Astrocyte (in vitro differentiated cells and primary cell): ENCODE results near the gene POLR2E. TPM values are rescaled to one million over a fixed set of nuclear protein-coding genes. Genes with fewer than 3 reads are reported as not detected.

Experiments
- DNase-seq: peaks from one replicate; pipeline ENCODE4 v3.0.0-alpha.2; 2010; ENCODE audit warnings: low read depth
- FAIRE-seq: peaks from 2 replicates; lab custom pipeline; 2011; peaks lifted over from hg19 to GRCh38; lab: Jason Lieb, UNC
- H2AFZ ChIP-seq: 2 replicates; pipeline ENCODE4 v1.6.0; 2012; ENCODE audit warnings: low read depth, low read length, inconsistent platforms
- H3K27ac ChIP-seq: 2 replicates; pipeline ENCODE4 v1.5.1; 2011; ENCODE audit warnings: low read depth, low read length, inconsistent platforms
- H3K27me3 ChIP-seq: 2 replicates; pipeline ENCODE4 v1.6.0; 2011; ENCODE audit warnings: low read length, inconsistent platforms; ENCODE audit not compliant: insufficient read depth
- H3K36me3 ChIP-seq: 2 replicates; pipeline ENCODE4 v1.5.1; 2011; ENCODE audit warnings: low read length, inconsistent platforms; ENCODE audit not compliant: insufficient read depth
- H3K4me1 ChIP-seq: 2 replicates; pipeline ENCODE4 v1.5.1; 2011; ENCODE audit warnings: low read length, inconsistent platforms; ENCODE audit not compliant: insufficient read depth
- H3K4me2 ChIP-seq: 2 replicates; pipeline ENCODE4 v1.6.0; 2012; ENCODE audit warnings: low read length, inconsistent platforms
- H3K4me3 ChIP-seq: 2 replicates; pipeline ENCODE4 v1.5.1; 2011; ENCODE audit warnings: low read depth, mild to moderate bottlenecking, low read length, inconsistent platforms; ENCODE audit not compliant: insufficient read depth
- H3K79me2 ChIP-seq: 2 replicates; pipeline ENCODE4 v1.6.0; 2012; ENCODE audit warnings: mild to moderate bottlenecking, low read length, inconsistent platforms; ENCODE audit not compliant: insufficient read depth
- H3K9ac ChIP-seq: 2 replicates; pipeline ENCODE4 v1.6.0; 2012; ENCODE audit warnings: mild to moderate bottlenecking, low read length, inconsistent platforms
- H3K9me3 ChIP-seq: 2 replicates; pipeline ENCODE4 v1.5.1; 2012; ENCODE audit warnings: low read depth, mild to moderate bottlenecking, low read length, inconsistent platforms; ENCODE audit not compliant: insufficient read depth
- H4K20me1 ChIP-seq: 2 replicates; pipeline ENCODE4 v1.6.0; 2012; ENCODE audit warnings: low read length, inconsistent platforms; ENCODE audit not compliant: insufficient read depth
- H3K27ac Mint-ChIP-seq: one replicate; pipeline ENCODE4 v1.8.0; 2021; ENCODE audit warnings: mild to moderate bottlenecking, mixed read lengths; ENCODE audit not compliant: unreplicated experiment
- H3K27me3 Mint-ChIP-seq: one replicate; pipeline ENCODE4 v1.8.0; 2021; ENCODE audit warnings: low read depth, mixed read lengths; ENCODE audit not compliant: unreplicated experiment
- H3K36me3 Mint-ChIP-seq: one replicate; pipeline ENCODE4 v1.8.0; 2021; ENCODE audit warnings: low read depth, mixed read lengths; ENCODE audit not compliant: unreplicated experiment
- H3K4me1 Mint-ChIP-seq: one replicate; pipeline ENCODE4 v1.8.0; 2021; ENCODE audit warnings: low read depth, mixed read lengths; ENCODE audit not compliant: unreplicated experiment
- H3K4me3 Mint-ChIP-seq: one replicate; pipeline ENCODE4 v1.8.0; 2021; ENCODE audit warnings: mild to moderate bottlenecking, moderate library complexity, mixed read lengths; ENCODE audit not compliant: unreplicated experiment
- H3K9me3 Mint-ChIP-seq: one replicate; pipeline ENCODE4 v1.8.0; 2021; ENCODE audit warnings: mild to moderate bottlenecking, mixed read lengths; ENCODE audit not compliant: unreplicated experiment
- CTCF ChIP-seq: IDR thresholded peaks from 2 replicates; pipeline ENCODE4 v1.5.1; 2011; ENCODE audit warnings: low read depth, mild to moderate bottlenecking, inconsistent platforms, low read length, moderate library complexity; ENCODE audit not compliant: insufficient read depth
- EZH2 ChIP-seq: IDR thresholded peaks from 2 replicates; pipeline ENCODE4 v1.6.1; 2012; ENCODE audit warnings: mild to moderate bottlenecking, low read length, inconsistent platforms; ENCODE audit not compliant: insufficient read depth
- total RNA-seq: library from RNA; stranded (reverse); gene quantifications from 2 replicates; pipeline ENCODE4 v1.2.1, GENCODE V29; 2021

Gene POLR2E
- total RNA-seq, 1 donor from 2014 or later = 207 TPM

GRCh38 chr19:1108291-1109031 lies 13.3 kb upstream of the POLR2E start:
- Histone ChIP-seq H3K27ac (no peak overlapping the region), H3K9me3 (no peaks in the 10 kb centered on the region), H2AFZ (no peak overlapping the region), H3K4me2 (no peak overlapping the region), H3K36me3 (no peaks in the 10 kb centered on the region), H3K4me1 (peaks cover 18% of the 10 kb centered on the region), H3K79me2 (peaks cover 23% of the 10 kb centered on the region), H3K27me3 (no peaks in the 10 kb centered on the region), H4K20me1 (peaks cover 43% of the 10 kb centered on the region), H3K4me3 (no peak overlapping the region), H3K9ac (no peak overlapping the region)
- H3K27ac Mint-ChIP-seq = no peak overlapping the region
- no peaks in the 10 kb centered on the region for H3K36me3 Mint-ChIP-seq
- H3K4me1 Mint-ChIP-seq = peaks cover 2% of the 10 kb centered on the region
- no peak for FAIRE-seq
- DNase-seq = no peak
- no peak overlapping the region for H3K4me3 Mint-ChIP-seq
- H3K27me3 Mint-ChIP-seq = no peaks in the 10 kb centered on the region
- TF ChIP-seq CTCF = no peak
- no peaks in the 10 kb centered on the region for H3K9me3 Mint-ChIP-seq

GRCh38 chr19:1107661-1108261 lies 12.6 kb upstream of the POLR2E start:
- Mint-ChIP-seq H3K4me3 (no peak overlapping the region), H3K9me3 (no peaks in the 10 kb centered on the region), H3K27me3 (no peaks in the 10 kb centered on the region), H3K4me1 (peaks cover 4% of the 10 kb centered on the region), H3K36me3 (no peaks in the 10 kb centered on the region), H3K27ac (no peak overlapping the region)
- Histone ChIP-seq H3K9ac (no peak overlapping the region), H3K4me2 (no peak overlapping the region), H3K9me3 (no peaks in the 10 kb centered on the region), H3K79me2 (peaks cover 23% of the 10 kb centered on the region), H3K27ac (no peak overlapping the region), H3K27me3 (no peaks in the 10 kb centered on the region), H2AFZ (no peak overlapping the region), H4K20me1 (peaks cover 40% of the 10 kb centered on the region), H3K4me1 (peaks cover 20% of the 10 kb centered on the region), H3K4me3 (no peak overlapping the region), H3K36me3 (no peaks in the 10 kb centered on the region)
- no peak for DNase-seq
- no peak for TF ChIP-seq EZH2
- TF ChIP-seq CTCF = no peak
- no peak for FAIRE-seq
